Activated naive CD8-positive, alpha-beta T cell (primary cell): ENCODE results near the gene LGR6.
"Not testable (repeated sequence)": the region's sequence is repeated elsewhere in the genome, so short reads cannot be mapped to it uniquely, and the experiment has no call there.

Source experiments
- H3K27ac Mint-ChIP-seq: one replicate; pipeline ENCODE4 v1.8.0; 2021; ENCODE audit warnings: mixed read lengths
- H3K27me3 Mint-ChIP-seq: one replicate; pipeline ENCODE4 v1.8.0; 2021; ENCODE audit warnings: mixed read lengths
- H3K36me3 Mint-ChIP-seq: one replicate; pipeline ENCODE4 v1.8.0; 2021; ENCODE audit warnings: mixed read lengths
- H3K4me1 Mint-ChIP-seq: one replicate; pipeline ENCODE4 v1.8.0; 2021; ENCODE audit warnings: low read depth, mixed read lengths
- H3K4me3 Mint-ChIP-seq: one replicate; pipeline ENCODE4 v1.8.0; 2021; ENCODE audit warnings: mild to moderate bottlenecking, mixed read lengths
- H3K9me3 Mint-ChIP-seq: one replicate; pipeline ENCODE4 v1.8.0; 2021; ENCODE audit warnings: low read depth, mixed read lengths

LGR6 gene

GRCh38 chr1:202228484-202229122, 35.0 kb downstream of the LGR6 start:
- Mint-ChIP-seq H3K27ac (no peak overlapping the region), H3K9me3 (no peaks in the 10 kb centered on the region), H3K4me3 (no peak overlapping the region), H3K27me3 (no peaks in the 10 kb centered on the region), H3K4me1 (peaks cover 10% of the 10 kb centered on the region), H3K36me3 (no peaks in the 10 kb centered on the region)

- Mint-ChIP-seq H3K9me3 (no peaks in the 10 kb centered on the region), H3K27ac (no peak overlapping the region), H3K4me1 (peaks cover 10% of the 10 kb centered on the region), H3K4me3 (no peak overlapping the region), H3K36me3 (no peaks in the 10 kb centered on the region), H3K27me3 (no peaks in the 10 kb centered on the region)
Measured at GRCh38 chr1:202229376-202229775, 35.8 kb downstream of the LGR6 start.

DNA sequence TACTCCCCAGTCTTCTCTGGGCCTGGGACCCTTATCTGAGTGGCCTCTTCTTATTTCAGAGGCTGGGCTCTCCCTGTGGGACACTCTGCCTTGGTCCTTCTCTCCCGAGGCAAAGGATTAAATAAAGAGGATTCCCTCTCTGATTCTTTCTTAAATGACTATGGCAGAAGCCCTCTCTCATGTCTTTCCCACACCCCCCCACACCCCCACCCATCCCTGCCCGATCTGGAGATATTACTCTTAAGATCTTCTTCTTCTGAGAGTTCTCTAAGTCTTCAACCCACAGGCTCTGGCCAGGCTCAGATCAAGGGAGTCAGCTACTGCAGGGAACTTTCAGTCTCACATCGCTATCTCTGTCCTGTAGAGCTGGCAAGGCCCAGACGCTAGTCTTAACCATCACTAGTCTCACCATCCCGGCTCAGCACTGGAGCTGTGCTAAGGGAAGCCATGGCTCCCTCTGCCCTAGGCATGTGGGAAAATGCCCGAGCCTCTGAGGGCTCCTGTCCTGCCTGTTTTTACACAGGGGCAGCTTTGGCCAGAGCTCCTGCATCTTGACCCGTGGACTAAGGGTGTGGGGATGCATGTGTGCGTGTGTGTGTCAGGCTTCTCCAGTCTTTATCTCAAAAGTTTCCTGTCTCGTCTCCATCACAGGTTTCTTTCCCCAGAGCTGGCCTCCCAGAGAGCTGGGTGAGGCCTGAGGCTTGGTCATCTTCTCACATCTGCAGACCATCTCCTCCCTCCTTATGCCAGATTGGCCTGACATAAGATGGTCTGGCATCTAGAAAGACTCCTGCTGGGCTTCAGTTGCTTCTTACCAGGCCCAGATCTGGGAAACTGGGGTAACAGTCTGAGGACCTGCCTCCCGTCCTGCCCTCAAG, 36.7 kb downstream of the LGR6 start:
- peaks cover 10% of the 10 kb centered on the region for H3K4me1 Mint-ChIP-seq
- H3K27ac Mint-ChIP-seq = no peak overlapping the region

GRCh38 chr1:202230939-202231645, 37.5 kb downstream of the LGR6 start:
- H3K4me3 Mint-ChIP-seq = no peak overlapping the region

More for the DNA sequence above, 36.7 kb downstream of the LGR6 start:
- H3K4me3 Mint-ChIP-seq = no peak overlapping the region
- H3K36me3 Mint-ChIP-seq = no peaks in the 10 kb centered on the region
- H3K27me3 Mint-ChIP-seq = no peaks in the 10 kb centered on the region
- H3K9me3 Mint-ChIP-seq = no peaks in the 10 kb centered on the region

DNA sequence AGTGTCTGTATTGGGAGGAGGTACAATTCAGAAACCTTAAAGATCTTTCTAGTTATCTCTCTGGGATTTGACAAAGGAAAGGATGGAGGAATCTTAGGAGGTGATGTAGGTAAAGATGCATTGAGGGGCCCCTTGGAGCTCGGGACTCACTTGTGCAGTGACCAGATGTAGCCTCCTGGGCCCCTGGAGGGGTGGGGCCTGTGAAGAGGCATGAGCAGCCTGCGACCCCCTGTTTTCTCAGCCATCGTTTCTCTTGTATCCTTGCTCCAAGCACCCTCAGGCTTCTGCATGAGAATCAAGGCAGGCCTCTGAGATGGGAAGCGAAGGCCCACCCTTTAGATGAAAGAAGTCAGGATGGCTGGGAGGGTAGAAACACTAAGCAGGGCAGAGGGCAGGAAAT, 39.6 kb downstream of the LGR6 start:
- Mint-ChIP-seq H3K4me3 (no peak overlapping the region), H3K9me3 (no peaks in the 10 kb centered on the region), H3K27me3 (peaks cover 6% of the 10 kb centered on the region), H3K36me3 (no peaks in the 10 kb centered on the region), H3K27ac (no peak overlapping the region), H3K4me1 (peaks cover 5% of the 10 kb centered on the region)

More at GRCh38 chr1:202230939-202231645, 37.5 kb downstream of the LGR6 start:
- Mint-ChIP-seq H3K9me3 (no peaks in the 10 kb centered on the region), H3K36me3 (no peaks in the 10 kb centered on the region), H3K27ac (no peak overlapping the region), H3K4me1 (peaks cover 10% of the 10 kb centered on the region), H3K27me3 (no peaks in the 10 kb centered on the region)

- Mint-ChIP-seq H3K36me3 (no peaks in the 10 kb centered on the region), H3K4me3 (no peak overlapping the region), H3K9me3 (no peaks in the 10 kb centered on the region), H3K4me1 (peaks cover 1% of the 10 kb centered on the region), H3K27ac (no peak overlapping the region), H3K27me3 (peaks cover 6% of the 10 kb centered on the region)
Measured at GRCh38 chr1:202233804-202234203, 40.2 kb downstream of the LGR6 start.

- H3K36me3 Mint-ChIP-seq = no peaks in the 10 kb centered on the region
- H3K9me3 Mint-ChIP-seq = no peaks in the 10 kb centered on the region
- no peaks in the 10 kb centered on the region for H3K4me1 Mint-ChIP-seq
- no peak overlapping the region for H3K27ac Mint-ChIP-seq
- peaks cover 6% of the 10 kb centered on the region for H3K27me3 Mint-ChIP-seq
- H3K4me3 Mint-ChIP-seq = no peak overlapping the region
Measured at GRCh38 chr1:202234331-202235002, 40.9 kb downstream of the LGR6 start.

GRCh38 chr1:202235003-202235660, 41.5 kb downstream of the LGR6 start:
- Mint-ChIP-seq H3K4me1 (no peaks in the 10 kb centered on the region), H3K36me3 (no peaks in the 10 kb centered on the region), H3K9me3 (no peaks in the 10 kb centered on the region), H3K4me3 (no peak overlapping the region), H3K27ac (no peak overlapping the region), H3K27me3 (peaks cover 6% of the 10 kb centered on the region)

DNA sequence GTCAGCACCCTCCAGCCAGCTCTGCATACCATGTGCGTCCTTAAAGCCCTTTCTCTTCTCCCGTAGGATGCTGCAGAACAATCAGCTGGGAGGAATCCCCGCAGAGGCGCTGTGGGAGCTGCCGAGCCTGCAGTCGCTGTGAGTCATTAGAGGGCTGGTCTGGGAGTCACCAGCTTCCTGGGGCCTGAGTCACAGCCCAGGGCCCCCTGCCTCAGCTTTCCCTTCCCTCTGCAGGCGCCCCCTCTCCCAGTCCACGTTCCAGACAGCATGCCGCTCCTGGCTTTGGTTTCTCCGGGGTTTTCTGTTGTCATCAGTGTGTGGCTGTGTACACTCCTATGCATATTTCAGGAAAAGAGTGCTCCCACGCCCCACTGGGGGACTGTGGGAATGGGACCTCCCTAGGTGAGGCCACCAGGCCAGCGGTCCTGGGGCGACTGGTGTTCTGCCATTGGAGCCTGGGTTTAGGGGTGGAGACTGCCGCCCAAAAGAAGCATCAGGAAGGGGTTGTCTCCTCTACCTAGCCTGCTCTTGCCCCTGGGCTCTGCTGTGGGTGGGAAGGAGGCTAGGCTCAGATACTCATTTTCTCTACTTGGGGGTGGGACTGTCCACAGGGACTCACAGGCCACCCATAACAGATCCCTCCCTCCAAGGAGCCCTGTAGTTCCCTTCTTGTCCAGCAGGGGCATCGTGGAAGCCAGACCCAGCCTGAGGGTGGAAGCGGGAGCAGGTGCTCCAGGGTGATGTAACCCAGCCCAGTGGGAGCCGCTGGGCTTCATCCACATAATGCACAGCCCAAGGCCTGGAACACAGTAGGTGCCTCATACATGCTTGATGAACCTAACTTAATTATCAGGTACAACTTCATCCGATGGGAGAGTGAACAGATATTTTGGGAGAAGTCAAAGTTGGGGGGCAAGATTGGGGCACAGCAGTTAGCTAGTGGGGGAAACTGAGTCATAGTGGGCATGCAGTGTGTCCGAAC, 42.5 kb downstream of the LGR6 start:
- no peak overlapping the region for H3K4me3 Mint-ChIP-seq
- H3K9me3 Mint-ChIP-seq = no peaks in the 10 kb centered on the region
- no peaks in the 10 kb centered on the region for H3K36me3 Mint-ChIP-seq
- no peaks in the 10 kb centered on the region for H3K4me1 Mint-ChIP-seq
- H3K27ac Mint-ChIP-seq = no peak overlapping the region
- peaks cover 6% of the 10 kb centered on the region for H3K27me3 Mint-ChIP-seq

DNA sequence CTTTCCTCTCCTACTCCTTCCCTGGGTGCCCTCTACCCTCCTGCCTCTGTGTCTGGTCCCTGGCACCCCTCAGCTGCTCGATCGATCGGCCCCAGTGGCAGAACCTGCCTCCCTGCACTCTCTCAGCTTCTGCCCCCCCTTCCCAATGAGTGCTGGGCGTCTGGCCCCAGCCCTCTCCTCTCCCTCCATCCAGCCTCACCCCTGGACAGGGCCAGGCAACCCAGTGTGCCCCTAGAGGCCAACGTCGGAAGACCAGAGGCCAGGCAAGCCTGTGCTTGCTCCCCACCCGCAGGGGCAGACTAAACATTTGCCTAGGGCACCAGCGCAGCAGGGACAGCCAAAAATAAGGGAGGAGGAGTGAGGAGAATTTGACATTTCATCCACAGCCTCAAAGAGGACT, 43.5 kb downstream of the LGR6 start:
- Mint-ChIP-seq H3K27me3 (peaks cover 6% of the 10 kb centered on the region), H3K27ac (no peak overlapping the region), H3K9me3 (no peaks in the 10 kb centered on the region), H3K36me3 (no peaks in the 10 kb centered on the region), H3K4me3 (no peak overlapping the region), H3K4me1 (no peaks in the 10 kb centered on the region)

DNA sequence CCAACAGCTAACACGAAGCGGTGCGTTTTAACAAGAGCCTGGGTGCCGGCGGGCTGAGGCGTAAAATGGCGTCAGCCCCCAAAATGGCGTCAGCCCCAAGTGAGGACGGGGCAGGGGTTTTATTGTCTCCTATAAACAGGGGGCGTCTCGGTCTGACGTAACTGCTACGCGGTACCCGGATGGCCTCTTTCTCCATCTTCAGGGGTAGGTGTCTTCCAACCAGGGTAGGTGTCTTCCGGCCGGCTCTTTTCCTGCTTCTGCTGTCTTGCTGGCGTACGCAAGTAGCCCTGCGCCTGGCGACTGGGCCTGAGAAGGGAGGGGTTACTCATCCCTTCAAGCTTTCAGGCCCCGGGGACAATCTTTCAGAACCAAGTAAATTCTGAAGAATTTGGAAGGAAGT, 45.3 kb downstream of the LGR6 start:
- no peaks in the 10 kb centered on the region for H3K9me3 Mint-ChIP-seq
- no peak overlapping the region for H3K27ac Mint-ChIP-seq
- peaks cover 6% of the 10 kb centered on the region for H3K27me3 Mint-ChIP-seq
- H3K4me1 Mint-ChIP-seq = no peaks in the 10 kb centered on the region
- no peaks in the 10 kb centered on the region for H3K36me3 Mint-ChIP-seq
- no peak overlapping the region for H3K4me3 Mint-ChIP-seq

- not testable (repeated sequence) for H3K27me3 Mint-ChIP-seq, H3K36me3 Mint-ChIP-seq, H3K9me3 Mint-ChIP-seq, H3K4me1 Mint-ChIP-seq, H3K4me3 Mint-ChIP-seq, H3K27ac Mint-ChIP-seq
Measured at GRCh38 chr1:202240226-202240625, 46.6 kb downstream of the LGR6 start.

GRCh38 chr1:202240956-202241355, 47.4 kb downstream of the LGR6 start:
- Mint-ChIP-seq H3K27ac (no peak overlapping the region), H3K4me3 (no peak overlapping the region), H3K9me3 (no peaks in the 10 kb centered on the region), H3K36me3 (no peaks in the 10 kb centered on the region), H3K4me1 (no peaks in the 10 kb centered on the region), H3K27me3 (peaks cover 6% of the 10 kb centered on the region)
